Measurements from ENCODE around the gene NR6A1. TPM values are rescaled to one million over a fixed set of nuclear protein-coding genes. Genes with fewer than 3 reads are reported as not detected.

The NR6A1 gene
- total and polyA plus RNA-seq, 2 of the 8 experiments (the other 6 are each of a cell fraction or from before 2014, with no cell fraction given), result 93.2 to 237 TPM

- Histone ChIP-seq H3K4me1 (replicated peaks in 1 of 4; ENCODE audit: control insufficient read depth in 3 of 4, insufficient read depth in 4 of 4, low read length in 3 of 4) (no peaks in the 10 kb centered on the region; a peak in 2 of 7 replicates), H2AK5ac (ENCODE audit: low read depth, low read length) (no peak overlapping the region), H3K14ac (ENCODE audit: insufficient read length) (no peak overlapping the region), H4K5ac (ENCODE audit: insufficient read length, low read depth, low read length) (no peak overlapping the region), H3K23ac (ENCODE audit: insufficient read length) (no peak overlapping the region), H3K79me1 (ENCODE audit: low read depth, low read length) (no peaks in the 10 kb centered on the region), H3K18ac (ENCODE audit: extremely low read depth, low read length) (no peak overlapping the region), H2BK120ac (replicated peaks; ENCODE audit: low read depth, low read length) (no peak overlapping the region), H3K4ac (replicated peaks; ENCODE audit: insufficient read length, low read depth, low read length) (no peak overlapping the region), H3K79me2 (ENCODE audit: control insufficient read depth in 1 of 2, insufficient read depth in 2 of 2, low read length in 2 of 2) (no peaks in the 10 kb centered on the region), H3K27me3 (replicated peaks in 1 of 4; ENCODE audit: control insufficient read depth in 3 of 4, extremely low read depth in 1 of 4, insufficient read depth in 3 of 4, low read length in 3 of 4) (no peaks in the 10 kb centered on the region; a peak in 3 of 7 replicates), H3K9me3 (ENCODE audit: insufficient read depth in 2 of 2, low read depth in 1 of 2, low read length in 1 of 2) (no peaks in the 10 kb centered on the region), H2BK15ac (ENCODE audit: low read length) (no peak overlapping the region), H2AFZ (ENCODE audit: low read length) (no peak overlapping the region), H3K27ac (ENCODE audit: low read depth, low read length) (no peak overlapping the region), H4K91ac (replicated peaks; ENCODE audit: insufficient read length, low read length) (no peak overlapping the region), H2BK12ac (ENCODE audit: low read depth, low read length) (no peak overlapping the region), H3K36me3 (ENCODE audit: control insufficient read depth in 2 of 4, insufficient read depth in 4 of 4, low read length in 3 of 4) (no peaks in the 10 kb centered on the region), H3K56ac (replicated peaks; ENCODE audit: insufficient read length, low read depth, low read length) (no peak overlapping the region), H3K4me2 (ENCODE audit: insufficient read depth in 1 of 2, low read depth in 2 of 2, low read length in 2 of 2) (no peak overlapping the region), H3K4me3 (ENCODE audit: extremely low read depth in 1 of 4, insufficient read depth in 2 of 4, low read depth in 3 of 4, low read length in 4 of 4) (no peak overlapping the region), H3K23me2 (ENCODE audit: low read depth, low read length) (no peaks in the 10 kb centered on the region), H4K8ac (ENCODE audit: extremely low read depth, insufficient read depth, low read length) (no peak overlapping the region), H3K9ac (replicated peaks in 1 of 4; ENCODE audit: extremely low read depth in 1 of 4, low read depth in 3 of 4, low read length in 3 of 4) (no peak overlapping the region), H2BK20ac (ENCODE audit: low read length) (no peak overlapping the region), H4K20me1 (replicated peaks in 1 of 2; ENCODE audit: control insufficient read depth in 1 of 2, insufficient read depth in 2 of 2, low read length in 2 of 2) (peaks cover 0 to 2% of the 10 kb centered on the region in 2 experiments), H2BK5ac (ENCODE audit: low read depth, low read length) (no peak overlapping the region)
- WGBS, 2 experiments (ENCODE audit: extremely low coverage in 1 of 2, insufficient coverage in 1 of 2, insufficient read length in 1 of 2, insufficient replicate concordance in 2 of 2, low coverage in 1 of 2, low lambda C conversion rate in 2 of 2, missing lambda C conversion rate in 1 of 2), result 92% methylated on average over 4 of the region's 4 CpGs; no CpG with 5 or more reads in 1 of the 2 experiments
- CTCF ChIA-PET (ENCODE audit: partially characterized antibody), result interaction anchor here (1.2 to 2.3 kb wide), 3 partner anchors 12 to 360 kb away, joined by 3 to 11 read pairs (median 7); partner anchors contain the start of gene WDR38
- POLR2A ChIA-PET (ENCODE audit: partially characterized antibody), result no interaction called here
- DNase-seq (ENCODE audit: low read depth in 1 of 2, low spot score in 2 of 2) (no peak), FAIRE-seq (no peak)
- TF ChIP-seq HDAC2 (IDR thresholded peaks at IDR 0.05; ENCODE audit: borderline replicate concordance in 1 of 2, low read depth in 2 of 2, low read length in 2 of 2) (no peak), YY1 (IDR thresholded peaks at IDR 0.05; ENCODE audit: low read depth, low read length) (no peak), KDM1A (IDR thresholded peaks at IDR 0.05; ENCODE audit: borderline replicate concordance, low read length) (peak; percentile 73; the same call in 1 of the 2 replicates)
Observed at GRCh38 chr9:124493218-124493617, 277.9 kb downstream of the NR6A1 start.

Data from H1 (cell line).